LNCaP clone FGC (cell line): ENCODE data around the gene MAS1.

ENCODE experiments used
- DNase-seq: peaks from one replicate; pipeline ENCODE4 v3.0.0-alpha.2; 2011; ENCODE audit warnings: low read depth
- H3K4me3 ChIP-seq: 2 replicates; pipeline ENCODE4 v1.5.1; 2011; ENCODE audit warnings: mild to moderate bottlenecking, low read depth, low read length, control low read depth
- CTCF ChIP-seq: IDR thresholded peaks from 2 replicates; pipeline ENCODE4 v1.5.1; 2012; ENCODE audit warnings: mild to moderate bottlenecking; ENCODE audit not compliant: control insufficient read depth, insufficient read depth; ENCODE audit errors: extremely low read depth

The MAS1 gene

GRCh38 chr6:159892053-159892452 lies 1.3 kb downstream of the MAS1 start:
- no peak for DNase-seq
- TF ChIP-seq CTCF, result no peak
- no peak overlapping the region for H3K4me3 ChIP-seq

- no peak for DNase-seq
- H3K4me3 ChIP-seq, result no peak overlapping the region
- no peak for TF ChIP-seq CTCF
These were observed 2.3 kb downstream of the MAS1 start for GRCh38 chr6:159893064-159893463.

GRCh38 chr6:159894991-159895390 lies 4.2 kb downstream of the MAS1 start:
- no peak for DNase-seq
- no peak for TF ChIP-seq CTCF
- no peak overlapping the region for H3K4me3 ChIP-seq

GRCh38 chr6:159897603-159898002 lies 6.8 kb downstream of the MAS1 start:
- DNase-seq, result no peak
- TF ChIP-seq CTCF, result no peak
- no peak overlapping the region for H3K4me3 ChIP-seq

GRCh38 chr6:159898519-159898918 lies 7.7 kb downstream of the MAS1 start:
- H3K4me3 ChIP-seq, result no peak overlapping the region
- TF ChIP-seq CTCF, result no peak
- no peak for DNase-seq

GRCh38 chr6:159899994-159900745 lies 9.4 kb downstream of the MAS1 start:
- no peak for DNase-seq
- no peak for TF ChIP-seq CTCF
- no peak overlapping the region for H3K4me3 ChIP-seq

GRCh38 chr6:159902620-159903019 lies 11.8 kb downstream of the MAS1 start:
- no peak for TF ChIP-seq CTCF
- H3K4me3 ChIP-seq, result no peak overlapping the region
- DNase-seq, result no peak
